ENCODE measurements around the gene CHD6.

DNA sequence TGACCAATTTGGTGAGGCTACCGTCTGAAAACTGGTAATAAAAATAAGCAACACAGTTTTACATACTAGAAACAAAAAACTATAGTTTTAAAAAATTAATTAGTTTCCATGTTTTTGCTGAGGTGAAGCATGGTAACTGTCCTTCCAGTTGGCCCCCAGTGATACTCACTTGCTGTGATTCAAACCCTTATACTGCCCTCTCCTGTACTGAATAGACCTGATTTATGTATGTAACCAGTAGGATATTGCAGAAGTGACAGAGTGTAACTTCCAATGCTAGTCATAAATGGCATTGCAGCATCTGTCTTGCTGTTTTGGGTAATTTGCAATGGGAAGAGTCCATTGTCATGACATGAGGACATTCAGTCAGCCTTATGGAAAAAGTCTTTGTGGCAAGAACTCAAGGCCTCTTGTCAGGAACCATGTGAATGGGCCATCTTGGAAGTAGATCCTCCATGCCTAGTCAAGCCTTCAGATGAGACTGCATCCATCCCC is 8.9 kb upstream of the CHD6 start:
- TF ChIP-seq, protein P1, sequence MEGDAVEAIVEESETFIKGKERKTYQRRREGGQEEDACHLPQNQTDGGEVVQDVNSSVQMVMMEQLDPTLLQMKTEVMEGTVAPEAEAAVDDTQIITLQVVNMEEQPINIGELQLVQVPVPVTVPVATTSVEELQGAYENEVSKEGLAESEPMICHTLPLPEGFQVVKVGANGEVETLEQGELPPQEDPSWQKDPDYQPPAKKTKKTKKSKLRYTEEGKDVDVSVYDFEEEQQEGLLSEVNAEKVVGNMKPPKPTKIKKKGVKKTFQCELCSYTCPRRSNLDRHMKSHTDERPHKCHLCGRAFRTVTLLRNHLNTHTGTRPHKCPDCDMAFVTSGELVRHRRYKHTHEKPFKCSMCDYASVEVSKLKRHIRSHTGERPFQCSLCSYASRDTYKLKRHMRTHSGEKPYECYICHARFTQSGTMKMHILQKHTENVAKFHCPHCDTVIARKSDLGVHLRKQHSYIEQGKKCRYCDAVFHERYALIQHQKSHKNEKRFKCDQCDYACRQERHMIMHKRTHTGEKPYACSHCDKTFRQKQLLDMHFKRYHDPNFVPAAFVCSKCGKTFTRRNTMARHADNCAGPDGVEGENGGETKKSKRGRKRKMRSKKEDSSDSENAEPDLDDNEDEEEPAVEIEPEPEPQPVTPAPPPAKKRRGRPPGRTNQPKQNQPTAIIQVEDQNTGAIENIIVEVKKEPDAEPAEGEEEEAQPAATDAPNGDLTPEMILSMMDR (IDR thresholded peaks at IDR 0.05) = no peak
- TF ChIP-seq POLR2AphosphoS5 (IDR thresholded peaks at IDR 0.05) (no peak), POLR2A (IDR thresholded peaks at IDR 0.05; ENCODE audit: low read depth) (no peak), EP300 (IDR thresholded peaks at IDR 0.05) (no peak)

Measured in esophagus muscularis mucosa (tissue), 4 donors.